HG02759 (cell line): ENCODE measurements around the gene FBXL2.
"Not testable (repeated sequence)": the region's sequence is repeated elsewhere in the genome, so short reads cannot be mapped to it uniquely, and the experiment has no call there.

Experiments
- ATAC-seq: cut with Tn5 transposase; IDR thresholded peaks from one replicate; pipeline ENCODE4 v1.9.1; 2021; ENCODE audit warnings: mild to moderate bottlenecking, moderate library complexity; ENCODE audit not compliant: unreplicated experiment

FBXL2 gene

DNA sequence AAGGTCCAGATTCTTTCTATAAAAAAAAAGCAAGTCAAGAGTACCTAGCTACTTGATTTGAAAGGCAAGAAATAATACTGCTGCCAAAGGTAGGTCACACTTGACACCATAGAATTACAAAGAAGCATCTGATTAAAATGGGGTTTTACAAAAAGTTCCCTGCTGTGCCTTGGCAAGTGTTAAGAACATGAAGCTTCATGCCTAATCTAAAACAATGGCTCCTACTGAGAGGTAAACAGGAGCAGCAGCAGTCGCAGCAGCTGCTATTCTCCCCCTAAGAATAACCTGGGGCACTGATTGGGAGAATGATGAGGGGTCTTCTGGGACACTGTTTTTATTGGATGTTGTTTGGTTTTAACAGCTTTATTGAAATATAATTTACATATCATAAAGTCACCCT, 148.8 kb downstream of the FBXL2 start:
- no peak for ATAC-seq

DNA sequence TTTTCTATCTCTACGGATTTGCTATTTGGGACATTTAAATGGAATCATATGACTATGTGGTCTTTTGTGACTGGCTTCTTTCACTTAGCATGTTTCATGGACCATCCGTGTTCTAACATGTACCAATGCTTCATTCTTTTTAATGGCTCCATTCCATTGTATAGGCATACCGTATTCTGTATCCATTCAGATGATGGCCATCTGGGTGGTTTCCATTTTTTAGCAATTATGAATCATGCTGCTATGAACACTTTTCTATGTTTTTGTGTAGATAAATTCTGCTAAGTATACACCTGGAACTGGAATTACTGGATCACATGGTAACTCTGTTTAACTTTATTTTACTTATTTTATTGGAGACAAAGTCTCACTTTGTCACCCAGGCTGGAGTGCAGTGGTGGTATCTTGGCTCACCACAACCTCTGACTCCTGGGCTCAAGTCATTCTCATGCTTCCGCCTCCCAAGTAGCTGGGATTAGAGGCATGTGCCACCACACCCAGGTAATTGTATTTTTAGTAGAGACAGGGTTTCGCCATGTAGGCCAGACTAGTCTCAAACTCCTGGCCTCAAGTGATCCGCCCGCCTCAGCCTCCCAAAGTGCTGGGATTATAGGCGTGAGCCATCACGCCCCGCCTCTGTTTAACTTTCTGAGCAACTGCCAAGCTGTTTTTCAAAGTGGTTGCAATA, 149.5 kb downstream of the FBXL2 start:
- ATAC-seq, result no peak

DNA sequence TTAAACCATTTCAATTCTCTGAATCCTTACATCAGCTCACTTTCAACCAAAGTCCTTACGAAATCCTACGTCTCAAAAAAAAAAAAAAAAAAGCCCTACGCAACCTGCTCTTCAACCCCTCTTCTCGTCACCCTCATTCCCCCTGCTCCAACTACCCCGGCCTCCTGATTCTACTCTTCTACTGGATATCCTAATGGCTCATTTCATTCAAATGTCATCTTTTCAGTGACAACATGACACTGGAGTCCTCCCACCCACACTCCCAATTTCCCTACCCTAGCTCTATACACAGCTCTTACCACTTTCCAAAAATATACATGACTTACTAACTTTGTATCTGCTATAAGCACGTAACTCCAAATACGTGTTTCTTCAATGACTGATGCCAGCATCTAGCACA, 151.5 kb downstream of the FBXL2 start:
- no peak for ATAC-seq

DNA sequence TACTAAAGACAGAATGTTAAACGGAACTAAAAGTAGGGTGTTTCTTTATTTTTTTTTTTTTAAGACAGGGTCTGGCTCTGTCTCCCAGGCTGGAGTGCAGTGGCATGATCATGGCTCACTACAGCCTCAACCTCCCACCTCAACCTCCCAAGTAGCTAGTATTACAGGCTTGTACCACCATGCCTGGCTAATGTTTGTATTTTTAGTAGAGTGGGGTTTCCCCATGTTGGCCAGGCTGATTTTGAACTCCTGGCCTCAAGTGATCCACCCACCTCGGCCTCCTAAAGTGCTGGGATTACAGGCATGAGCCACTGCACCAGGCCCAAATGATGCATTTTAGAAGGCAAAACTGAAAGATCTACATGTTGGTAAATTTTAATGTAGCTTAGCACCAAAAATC, 152.1 kb downstream of the FBXL2 start:
- ATAC-seq, result not testable (repeated sequence)

DNA sequence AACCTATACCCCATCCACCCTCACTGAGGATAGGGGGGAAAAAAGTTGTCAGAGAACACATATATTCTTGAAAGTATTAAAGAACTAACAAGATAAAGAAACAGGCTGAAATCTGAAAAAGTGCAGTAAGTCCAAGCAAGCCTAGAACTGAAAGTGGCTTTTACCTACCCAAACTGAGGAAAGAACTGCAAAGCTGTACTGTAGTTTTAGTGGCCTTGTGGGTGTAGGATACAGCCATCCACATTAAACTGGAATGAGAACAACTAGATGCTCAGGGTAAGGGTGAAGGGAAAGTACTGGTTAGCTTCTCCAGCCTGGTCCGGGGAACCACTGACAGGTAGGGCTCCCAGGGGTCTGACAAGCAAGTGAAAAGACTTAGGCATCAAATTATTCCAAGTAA, 152.8 kb downstream of the FBXL2 start:
- ATAC-seq, result no peak

DNA sequence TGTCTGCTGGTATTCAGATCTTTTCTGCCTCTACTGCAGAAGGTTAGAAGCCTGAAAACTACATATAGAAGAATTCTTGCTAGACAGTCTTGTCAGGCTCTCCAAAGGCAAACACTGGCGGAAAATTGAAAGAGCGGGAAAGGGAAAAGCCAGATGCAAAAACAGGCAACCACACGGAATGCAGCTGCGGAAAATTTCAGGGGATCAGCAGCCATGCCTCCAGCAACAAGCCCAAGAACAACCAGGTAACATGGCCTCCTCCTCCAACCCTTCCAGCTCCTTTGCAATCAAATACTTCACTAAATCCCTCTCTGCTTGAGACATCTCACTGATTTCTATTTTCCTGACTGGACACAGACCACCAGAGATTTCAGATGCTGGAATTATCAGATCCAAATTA, 153.3 kb downstream of the FBXL2 start:
- no peak for ATAC-seq

DNA sequence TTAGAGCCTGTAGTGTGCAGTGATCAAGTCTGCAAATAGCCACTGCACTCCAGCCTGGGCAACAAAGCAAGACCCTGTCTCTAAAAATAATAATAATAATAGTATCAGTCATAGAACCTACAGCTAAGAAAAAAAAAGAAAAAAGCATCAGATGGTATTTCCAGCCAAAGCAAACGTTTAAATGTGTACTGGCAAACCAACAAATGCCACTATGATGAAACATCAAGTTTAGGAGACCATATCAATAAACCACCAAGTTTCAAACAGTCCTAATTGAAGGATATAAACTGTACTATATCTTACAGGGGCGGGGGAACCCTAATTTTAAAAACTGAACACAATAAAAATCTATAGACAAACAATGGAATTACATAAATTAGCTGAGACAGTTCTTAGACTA, 156.6 kb downstream of the FBXL2 start:
- ATAC-seq, result no peak
